Fibroblast of skin of left biceps (primary cell): Measurements from ENCODE around the gene ING5.

Source experiments
- DNase-seq, 2 experiments: peaks; one replicate each; pipeline ENCODE4 v3.0.0-alpha.2; 2013; ENCODE audit warnings: low read depth in 2 of 2

The ING5 gene

DNA sequence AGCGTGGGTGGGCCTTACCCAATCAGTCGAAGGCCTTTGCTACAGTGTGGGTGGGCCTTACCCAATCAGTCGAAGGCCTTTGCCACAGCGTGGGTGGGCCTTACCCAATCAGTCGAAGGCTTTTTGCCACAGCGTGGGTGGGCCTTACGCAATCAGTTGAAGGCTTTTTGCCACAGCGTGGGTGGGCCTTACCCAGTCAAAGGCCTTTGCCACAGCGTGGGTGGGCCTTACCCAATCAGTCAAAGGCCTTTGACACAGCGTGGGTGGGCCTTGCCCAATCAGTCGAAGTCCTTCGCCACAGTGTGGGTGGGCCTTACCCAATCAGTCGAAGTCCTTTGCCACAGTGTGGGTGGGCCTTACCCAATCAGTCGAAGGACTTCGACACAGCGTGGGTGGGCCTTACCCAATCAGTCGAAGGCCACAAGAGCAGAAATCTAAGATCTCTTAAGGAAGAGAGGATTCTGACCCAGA, 58.5 kb downstream of the ING5 start:
- DNase-seq, result no peak

DNA sequence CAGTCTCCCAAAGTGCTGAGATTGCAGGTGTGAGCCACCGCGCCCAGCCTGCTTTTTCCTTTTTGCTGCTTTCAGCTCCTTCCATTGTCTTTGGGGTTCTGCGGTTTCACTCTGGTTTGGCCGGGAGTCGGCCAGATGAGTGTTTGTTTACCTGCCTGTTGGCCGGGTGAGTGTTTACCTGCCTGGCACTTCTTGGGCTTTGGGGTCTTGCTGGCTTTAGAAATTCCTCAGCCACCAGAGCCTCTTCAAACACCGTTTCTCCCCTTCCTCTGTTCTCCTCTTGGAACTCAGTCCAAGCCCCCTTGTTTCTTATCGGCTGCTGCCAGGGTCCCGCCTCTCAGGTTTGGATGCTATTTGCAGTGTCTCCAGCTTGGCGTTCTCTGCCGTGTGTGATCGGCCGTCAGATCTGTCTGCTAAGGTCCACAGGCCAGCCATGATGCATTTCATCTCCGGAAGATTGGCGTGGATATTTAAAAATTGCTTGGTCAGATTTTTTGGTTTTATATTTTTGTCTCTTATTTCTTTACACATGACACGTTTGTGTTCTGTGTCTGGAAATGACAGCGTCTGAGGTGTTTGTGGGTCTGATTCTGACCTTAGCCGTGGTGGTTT, 60.6 kb downstream of the ING5 start:
- DNase-seq, result no peak

DNA sequence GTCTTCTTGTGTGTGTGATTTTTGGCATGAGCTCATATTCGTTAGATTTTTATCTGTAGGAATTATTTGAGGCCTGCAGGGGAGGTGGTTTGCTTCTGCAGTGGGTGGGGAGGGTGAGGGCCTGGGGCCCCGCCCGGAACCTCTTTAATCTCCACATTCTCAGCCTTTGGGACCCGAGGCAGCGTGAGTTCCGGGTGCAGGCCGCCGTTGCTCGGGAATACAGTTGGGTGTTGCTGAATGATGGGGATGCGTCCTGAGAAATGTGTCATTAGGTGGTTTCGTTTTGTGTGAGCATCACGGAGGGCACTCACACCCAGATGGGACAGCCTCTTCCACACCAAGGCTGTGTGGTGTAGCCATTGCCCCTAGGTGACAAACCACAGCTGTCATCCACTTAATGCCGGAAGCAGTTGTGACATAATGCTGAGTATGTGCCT, 61.1 kb downstream of the ING5 start:
- no peak for DNase-seq

DNA sequence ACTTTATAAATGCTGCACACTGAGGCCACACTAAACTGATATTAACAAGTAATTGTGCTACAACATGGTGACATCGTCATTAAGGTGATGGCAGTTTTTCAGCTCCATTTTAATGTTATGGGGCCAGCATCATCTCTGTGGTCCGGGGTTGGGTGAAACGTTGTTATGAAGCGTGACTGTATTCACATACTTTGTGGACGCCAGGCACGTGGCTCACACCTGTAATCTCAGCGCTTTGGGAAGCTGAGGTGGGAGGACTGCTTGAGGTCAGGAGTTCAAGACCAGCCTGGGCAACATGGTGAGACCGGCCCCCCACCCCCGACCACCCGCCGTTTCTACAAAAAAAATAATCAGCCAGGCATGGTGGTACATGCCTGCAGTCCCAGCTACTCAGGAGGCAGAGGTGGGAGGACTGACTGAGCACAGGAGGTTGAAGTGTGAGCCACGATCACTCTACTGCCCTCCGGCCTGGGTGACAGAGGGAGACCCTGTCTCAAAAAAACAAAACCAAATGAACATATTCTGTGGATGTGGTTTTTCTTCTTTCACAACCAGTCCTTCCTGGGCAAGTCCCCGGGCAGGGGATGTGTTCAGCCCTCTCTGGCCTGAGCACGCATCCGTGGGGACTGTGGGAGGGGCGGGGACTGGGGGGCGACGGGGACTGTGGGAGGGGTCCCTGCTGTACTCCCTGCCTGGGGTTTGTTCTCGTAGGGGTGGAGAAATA, 61.9 kb downstream of the ING5 start:
- DNase-seq, result no peak

DNA sequence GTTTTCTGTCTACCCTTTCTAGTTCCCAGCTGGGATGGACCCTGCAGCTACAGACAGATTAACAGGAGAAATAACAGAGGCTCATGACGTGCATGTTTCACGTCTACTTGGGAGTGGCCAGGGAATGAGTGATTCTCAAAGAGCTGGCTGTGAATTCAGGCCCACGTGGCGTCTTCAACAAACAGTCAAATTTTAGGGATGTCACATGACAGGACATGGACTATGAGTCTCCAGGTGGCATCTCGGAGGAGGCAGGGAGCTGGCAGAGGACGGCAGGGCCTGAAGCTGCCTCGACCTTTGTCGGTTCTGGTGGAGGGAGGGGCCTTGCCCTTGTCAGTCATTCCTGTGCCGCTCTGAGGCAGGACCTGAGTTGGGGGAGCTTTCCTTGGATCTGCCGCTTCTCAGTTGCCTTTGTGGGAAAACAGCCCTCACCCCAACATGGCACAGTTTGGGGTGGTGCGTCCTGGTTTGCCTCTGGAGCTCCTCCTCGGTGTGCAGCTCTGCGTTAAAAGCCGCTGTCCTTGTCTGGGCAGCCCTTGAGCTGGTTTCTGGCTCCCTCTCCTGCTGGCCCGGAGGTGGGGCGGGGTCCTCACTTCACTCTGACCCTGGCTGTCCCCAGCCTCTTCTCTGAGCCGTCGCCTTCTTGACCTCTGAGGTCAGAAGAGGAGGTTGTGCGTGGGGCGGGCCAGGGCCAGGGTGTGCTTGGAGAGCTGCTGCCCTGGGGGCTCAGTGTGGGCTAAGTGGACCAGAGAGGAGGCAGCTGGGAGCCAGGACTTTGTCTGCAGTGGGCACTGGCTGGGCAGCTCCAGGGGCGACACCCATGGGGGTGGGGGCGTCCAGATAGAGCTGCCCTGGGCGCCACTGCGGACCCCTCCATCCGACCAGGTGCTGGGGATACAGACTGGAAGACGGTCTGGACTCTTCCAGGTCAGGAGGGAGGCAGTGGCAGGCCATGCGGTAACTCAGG, 62.7 kb downstream of the ING5 start:
- no peak for DNase-seq

DNA sequence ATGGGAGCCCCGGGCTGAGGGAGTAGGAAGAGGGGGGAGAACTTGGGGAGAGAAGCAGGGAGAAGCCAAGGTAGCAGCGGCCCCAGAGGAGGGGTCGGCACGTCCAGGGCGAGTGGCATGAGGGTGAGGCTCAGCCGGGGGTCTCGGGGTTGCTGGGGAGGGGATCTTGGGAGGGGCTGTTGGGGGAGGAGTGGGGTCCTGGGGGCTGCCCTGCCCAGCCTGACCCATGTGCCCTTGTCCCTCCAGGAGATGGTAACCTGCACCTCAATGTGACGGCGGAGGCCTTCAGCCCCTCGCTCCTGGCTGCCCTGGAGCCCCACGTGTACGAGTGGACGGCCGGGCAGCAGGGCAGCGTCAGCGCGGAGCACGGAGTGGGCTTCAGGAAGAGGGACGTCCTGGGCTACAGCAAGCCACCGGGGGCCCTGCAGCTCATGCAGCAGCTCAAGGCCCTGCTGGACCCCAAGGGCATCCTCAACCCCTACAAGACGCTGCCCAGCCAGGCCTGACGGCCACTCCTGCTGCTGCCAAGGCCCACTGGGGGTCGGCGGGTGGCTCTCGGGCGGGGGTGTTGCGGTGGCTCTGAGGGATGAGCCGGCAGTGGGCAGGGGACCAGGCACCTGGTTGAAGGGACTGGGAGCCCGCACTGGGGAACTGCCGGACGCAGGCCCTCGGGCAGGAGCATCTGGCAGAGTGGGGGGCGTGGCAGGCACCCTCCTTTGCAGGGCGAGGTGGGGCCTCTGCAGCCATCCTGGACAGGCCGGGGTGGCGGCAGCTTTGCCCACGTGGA, 65.8 kb downstream of the ING5 start:
- no peak for DNase-seq

DNA sequence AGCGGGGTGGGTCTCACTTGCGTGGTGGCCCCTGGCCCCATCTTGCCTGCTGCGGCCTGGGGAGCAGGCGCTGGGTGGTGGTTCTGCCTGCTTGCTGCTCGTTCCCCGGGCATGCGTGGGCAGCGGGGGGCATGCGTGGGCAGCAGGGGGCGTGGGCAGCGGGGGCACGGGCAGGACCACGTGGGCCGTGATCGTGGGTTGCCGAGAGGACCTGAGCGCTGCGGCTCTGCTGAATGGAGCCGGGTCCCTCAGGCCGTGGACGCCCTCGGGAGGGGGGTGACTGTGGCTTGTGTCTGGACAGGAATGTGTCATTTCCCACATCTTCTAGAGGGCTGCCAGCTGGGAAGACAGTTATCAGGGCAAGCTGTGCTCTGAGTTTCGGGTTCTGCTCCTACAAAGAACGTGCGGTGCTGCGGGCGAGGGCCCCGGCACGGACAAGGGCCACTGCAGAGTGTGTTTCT, 66.4 kb downstream of the ING5 start:
- no peak for DNase-seq

DNA sequence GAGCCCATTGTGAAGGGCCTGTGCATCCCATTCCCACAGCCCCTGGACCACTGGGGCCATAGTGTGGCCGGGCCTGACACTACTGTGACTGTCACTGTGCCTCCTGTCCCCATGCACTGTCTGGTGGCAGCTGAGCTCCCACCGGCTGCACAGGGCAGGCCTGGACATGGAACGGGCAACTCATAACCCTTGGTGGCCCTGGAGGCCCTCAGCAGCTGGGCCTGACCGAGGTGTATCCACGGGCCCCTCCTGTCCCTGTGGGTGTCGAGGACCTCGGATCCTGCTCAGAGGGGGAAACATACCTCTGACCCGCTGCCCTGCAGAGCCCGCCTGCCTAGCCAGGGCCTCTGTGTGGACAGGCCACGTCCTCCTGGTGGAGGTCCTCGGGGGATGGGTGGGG, 67.0 kb downstream of the ING5 start:
- no peak for DNase-seq

DNA sequence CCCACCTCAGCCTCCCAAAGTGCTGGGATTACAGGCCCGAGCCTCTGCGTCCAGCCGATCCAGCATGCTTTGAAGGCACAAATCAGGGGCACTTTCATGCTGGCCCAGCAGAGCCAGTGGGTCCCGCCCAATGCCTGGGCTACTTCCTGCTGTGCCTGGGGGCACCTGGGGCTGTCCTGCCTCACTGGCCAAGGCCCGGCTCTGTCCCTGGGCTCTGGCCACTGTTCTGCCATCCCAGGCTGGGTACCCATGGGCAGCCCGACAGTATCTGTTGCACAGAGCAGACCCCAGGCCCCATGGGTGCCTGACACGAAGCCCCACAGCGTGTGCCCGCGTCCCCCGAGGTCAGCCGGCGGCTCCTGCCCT, 68.0 kb downstream of the ING5 start:
- DNase-seq, result no peak

DNA sequence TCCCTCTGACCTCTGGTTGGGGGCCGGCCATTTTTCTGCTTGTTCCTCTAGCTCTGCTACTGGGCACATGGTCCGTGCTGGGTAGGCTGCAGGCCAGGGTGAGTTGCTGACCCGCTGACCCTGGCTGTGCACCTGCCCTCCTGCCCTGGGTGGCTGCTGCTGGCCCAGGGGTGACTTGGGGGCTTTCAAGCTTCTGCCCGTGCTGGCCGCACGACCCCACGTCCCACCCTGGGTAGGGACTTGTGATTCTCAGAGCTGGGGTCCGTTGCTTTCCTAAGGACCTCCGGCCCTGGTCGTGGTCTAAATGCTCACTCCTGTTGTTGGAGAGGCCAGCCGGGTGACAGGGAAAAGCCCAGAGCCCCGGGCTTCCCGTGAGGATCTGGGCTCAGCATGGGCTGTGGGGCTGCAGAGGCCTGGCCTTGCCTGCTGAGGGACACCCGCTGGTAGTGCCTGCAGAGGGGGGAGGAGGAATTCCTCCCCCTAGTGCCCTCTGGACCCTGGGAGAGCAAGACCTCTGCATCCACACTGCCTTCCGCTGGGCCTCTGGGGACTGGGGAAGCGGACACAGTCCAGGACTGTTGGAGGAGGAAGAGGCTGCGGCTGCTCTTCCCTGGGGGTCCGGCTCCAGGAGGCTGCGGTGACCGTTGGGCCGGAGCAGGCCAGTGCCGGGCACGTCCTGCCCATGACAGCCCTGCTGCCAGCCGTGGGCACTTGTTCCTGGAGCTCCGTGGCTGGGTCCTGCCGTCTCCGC, 68.5 kb downstream of the ING5 start:
- no peak for DNase-seq

DNA sequence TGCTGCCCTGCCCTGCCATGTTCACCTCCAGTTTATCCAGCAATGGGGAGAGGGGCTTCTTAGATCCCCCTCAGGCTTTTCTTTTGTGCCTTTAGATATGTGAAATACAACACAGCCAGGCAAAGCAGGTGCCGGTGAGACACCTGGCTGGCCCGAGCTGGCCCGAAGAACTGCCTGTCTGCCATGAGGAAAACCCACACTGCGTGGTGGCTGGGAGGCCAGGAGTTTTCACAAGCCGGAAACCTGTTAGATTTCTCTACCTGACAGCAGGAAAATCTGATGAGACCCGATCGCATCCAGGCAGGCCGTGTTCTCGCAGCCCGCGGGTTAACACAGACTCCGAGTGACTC, 69.1 kb downstream of the ING5 start:
- no peak for DNase-seq

DNA sequence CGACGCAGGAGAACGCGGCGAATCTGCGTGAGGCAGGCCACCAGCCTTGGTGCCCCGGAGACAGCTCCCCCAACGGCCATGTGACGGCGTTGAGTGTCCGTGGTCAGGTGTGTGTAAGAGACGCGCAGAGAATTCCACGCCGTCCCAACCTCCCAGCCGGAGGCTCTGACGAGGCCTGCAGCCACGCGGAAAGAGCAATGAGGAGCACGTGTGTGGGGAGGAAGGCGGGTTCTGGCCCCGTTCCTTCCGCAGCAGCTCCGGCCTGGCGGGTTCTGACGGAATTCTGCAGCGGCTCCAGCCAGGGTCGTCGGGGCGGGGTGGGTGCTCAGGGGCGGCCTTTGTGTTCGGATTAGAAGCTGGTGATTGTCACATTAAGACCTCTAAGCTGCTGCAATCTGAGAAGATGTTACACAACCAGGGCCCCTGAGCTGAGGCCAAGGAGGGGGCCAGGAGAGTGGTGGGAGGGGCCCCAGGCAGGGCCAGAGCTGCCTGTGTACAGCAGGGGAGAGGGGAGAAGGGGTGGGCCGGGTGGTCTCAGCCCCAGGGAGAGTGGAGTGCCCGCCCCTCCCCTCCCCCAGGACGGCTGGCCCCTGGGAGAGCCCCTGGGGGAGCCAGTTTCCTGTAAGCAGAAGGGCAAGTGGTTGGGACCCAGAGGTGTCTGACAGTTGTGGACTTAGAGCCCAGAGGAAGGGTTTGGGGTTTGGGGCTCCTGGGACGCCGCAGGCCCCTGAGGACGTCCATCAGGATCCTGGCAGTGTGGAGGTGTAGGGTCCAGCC, 69.6 kb downstream of the ING5 start:
- peak; percentile 19 to 21 for DNase-seq

DNA sequence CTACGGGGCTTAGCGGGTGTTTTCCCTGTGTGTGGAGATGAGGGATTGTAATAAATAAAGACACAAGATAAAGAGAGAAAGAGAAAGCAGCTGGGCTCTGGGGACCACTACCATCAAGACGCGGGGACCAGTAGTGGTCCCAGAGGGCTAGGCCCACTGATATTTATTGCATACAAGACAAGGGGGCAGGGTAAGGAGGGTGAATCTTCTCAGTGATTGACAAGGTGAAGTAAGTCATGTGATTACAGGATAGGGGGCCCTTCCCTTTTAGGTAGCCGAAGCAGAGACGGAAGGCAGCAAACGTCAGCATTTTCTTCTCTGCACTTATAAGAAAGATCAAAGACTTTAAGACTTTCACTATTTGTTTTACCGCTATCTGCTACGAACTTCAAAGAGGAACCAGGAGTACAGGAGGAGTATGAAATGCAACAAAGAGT, 70.2 kb downstream of the ING5 start:
- no peak for DNase-seq

DNA sequence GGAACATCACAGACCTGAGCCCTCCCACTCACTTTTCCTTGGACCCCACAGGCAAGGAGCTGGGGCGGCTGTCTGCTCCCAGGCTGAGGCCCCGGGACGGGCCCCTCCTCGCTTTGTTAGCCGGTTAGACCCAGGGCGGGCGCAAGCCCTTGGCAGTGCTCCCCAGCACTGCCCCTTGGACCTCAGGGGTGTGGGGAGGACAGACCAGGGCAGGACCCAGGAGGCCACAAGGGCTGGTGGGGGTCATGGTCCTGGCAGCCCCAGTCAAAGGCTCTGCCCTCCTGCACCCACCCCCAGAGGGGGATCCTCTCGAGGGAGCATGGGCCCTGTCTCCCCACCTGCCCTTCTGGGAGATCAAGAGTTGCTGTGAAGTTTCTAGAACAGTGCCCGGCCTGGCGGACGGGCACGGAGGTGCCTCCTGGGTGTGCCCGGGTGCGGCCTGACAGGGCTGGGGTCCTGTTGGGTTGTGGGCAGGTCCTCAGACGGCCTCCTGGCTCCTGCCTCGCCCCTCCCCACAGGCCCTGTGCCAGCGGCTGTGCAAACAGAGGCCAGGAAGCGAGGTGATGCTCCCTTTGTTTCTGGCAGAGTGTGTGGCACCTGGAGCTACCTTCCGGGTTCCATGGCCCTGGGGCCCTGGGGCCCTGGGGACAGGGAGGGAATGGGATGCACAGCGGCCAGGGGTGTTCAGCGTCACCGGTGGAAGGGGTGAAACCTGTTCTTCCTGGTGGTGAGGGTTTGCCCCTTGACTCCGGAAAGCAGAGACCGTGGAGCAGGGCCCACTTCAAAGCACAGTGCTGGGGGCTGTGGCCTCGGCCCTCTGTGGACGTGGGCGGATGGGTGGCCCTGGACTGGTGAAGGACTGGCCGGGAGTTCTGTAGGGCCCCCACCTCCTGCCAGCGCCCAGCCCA, 71.9 kb downstream of the ING5 start:
- DNase-seq, result no peak

DNA sequence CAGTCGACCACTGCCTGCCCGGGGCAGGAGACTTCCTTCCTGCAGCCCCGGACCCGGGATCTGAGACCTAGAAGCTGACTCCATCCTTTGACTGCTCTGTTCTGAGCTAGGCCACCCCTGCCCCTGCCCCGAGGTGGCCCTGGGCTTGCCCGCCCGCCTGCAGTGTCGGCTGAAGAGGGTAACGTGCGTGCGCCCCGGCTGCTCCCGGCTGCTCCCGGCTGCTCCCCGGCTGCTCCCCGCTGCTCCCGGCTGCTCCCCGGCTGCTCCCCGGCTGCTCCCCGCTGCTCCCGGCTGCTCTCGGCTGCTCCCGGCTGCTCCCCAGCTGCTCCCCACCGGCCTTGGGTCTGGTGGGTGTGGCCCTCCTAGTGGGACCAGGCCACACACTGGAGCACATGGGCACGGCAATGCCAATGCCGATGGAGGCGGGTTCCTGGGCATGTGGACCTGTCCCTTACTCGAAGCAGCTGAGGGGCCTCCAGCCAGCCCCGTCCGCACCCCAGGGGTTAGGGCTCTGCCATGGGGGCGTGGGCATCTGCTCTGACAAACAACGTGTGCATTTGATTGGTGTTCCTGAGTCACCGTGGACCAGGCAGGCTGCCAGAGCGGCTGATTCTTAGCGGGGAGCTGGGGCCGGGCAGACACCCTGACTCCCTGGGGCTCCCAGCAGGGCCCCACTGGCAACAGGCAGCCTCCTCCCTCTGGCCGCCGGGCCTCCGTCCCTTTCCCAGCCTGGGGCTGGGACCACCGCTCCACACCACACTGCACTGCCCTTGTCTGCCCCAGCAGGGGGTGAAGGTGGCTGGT, 72.8 kb downstream of the ING5 start:
- peak; percentile 44 to 54 for DNase-seq

DNA sequence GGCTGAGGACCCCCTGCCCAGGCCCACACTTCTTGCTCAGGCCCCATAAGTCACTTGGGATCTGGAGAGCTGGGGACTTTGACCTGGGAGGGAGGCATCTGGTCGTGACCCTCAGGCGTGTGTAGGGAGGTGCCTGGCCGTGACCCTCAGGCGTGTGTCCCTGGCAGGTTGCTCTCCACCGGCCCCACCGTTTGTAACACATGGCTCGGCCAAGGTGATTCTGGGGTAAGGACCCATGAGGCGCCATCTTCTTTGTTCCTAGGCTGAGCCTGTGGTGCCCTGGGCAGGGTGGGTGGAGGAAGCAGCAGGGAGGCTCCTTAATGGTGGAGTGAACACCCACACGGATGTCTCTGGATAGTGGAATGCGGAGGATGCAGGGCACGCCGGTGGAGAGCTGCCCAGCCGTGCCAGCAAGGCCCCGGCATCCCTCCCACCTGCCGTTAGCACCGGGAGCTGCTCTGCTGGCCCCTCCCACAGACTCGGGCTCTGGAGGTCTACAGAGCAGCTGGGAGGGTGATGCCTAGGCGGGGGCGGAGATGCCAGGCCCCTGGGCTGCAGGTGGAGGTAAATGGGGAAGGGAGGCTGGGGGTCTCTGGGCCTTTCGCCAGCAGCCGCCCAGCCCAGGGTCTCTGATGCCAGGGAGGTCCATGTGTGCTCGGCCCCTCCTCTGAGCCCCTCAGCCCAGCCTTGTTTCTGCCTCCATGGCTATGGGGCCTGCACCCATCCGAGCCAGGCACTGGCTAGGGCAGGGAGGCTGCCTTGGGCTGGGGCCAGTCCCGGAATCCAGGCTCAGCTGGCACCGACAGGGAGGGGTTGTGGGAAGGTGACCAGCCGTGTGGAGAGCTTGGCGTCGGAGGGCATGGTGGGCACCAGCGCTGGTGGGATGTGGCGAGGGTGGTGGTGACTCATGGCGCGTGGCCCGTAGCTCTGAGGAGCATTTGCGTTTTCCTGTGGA, 73.7 kb downstream of the ING5 start:
- no peak for DNase-seq
